GM23248 (cell line): ENCODE measurements around the gene NEGR1. TPM values are rescaled to one million over a fixed set of nuclear protein-coding genes. Genes with fewer than 3 reads are reported as not detected.

Source experiments
- DNase-seq: peaks from one replicate; pipeline ENCODE4 v3.0.0-alpha.2; 2015
- H2AFZ ChIP-seq: fragments of 200-600 bp; sonication (generic); 2 replicates; pipeline ENCODE4 v1.6.1; 2016; ENCODE audit warnings: antibody characterized with exemption
- H3F3A ChIP-seq: fragments of 200-600 bp; sonication (generic); 2 replicates; pipeline ENCODE4 v1.6.1; 2016; ENCODE audit warnings: mild to moderate bottlenecking, antibody characterized with exemption, mixed run types; ENCODE audit not compliant: insufficient read depth
- H3K27ac ChIP-seq: fragments of 200-600 bp; sonication (generic); 2 replicates; pipeline ENCODE4 v1.5.1; 2016; ENCODE audit warnings: mild to moderate bottlenecking
- H3K27me3 ChIP-seq: fragments of 200-600 bp; sonication (generic); replicated peaks from 2 replicates; pipeline ENCODE4 v1.6.1; 2016; ENCODE audit warnings: mild to moderate bottlenecking; ENCODE audit not compliant: insufficient read depth
- H3K36me3 ChIP-seq: fragments of 200-600 bp; sonication (generic); 2 replicates; pipeline ENCODE4 v1.6.1; 2016; ENCODE audit warnings: low read depth, mild to moderate bottlenecking
- H3K4me1 ChIP-seq: fragments of 200-600 bp; sonication (generic); 2 replicates; pipeline ENCODE4 v1.6.1; 2016; ENCODE audit warnings: mild to moderate bottlenecking; ENCODE audit not compliant: insufficient read depth
- H3K4me2 ChIP-seq: fragments of 200-600 bp; sonication (generic); one replicate; pipeline ENCODE4 v1.6.1; 2016; ENCODE audit warnings: mild to moderate bottlenecking; ENCODE audit not compliant: unreplicated experiment
- H3K4me3 ChIP-seq: fragments of 200-600 bp; sonication (generic); 2 replicates; pipeline ENCODE4 v1.5.1; 2016; ENCODE audit warnings: mild to moderate bottlenecking
- H3K79me2 ChIP-seq: fragments of 200-600 bp; sonication (generic); 2 replicates; pipeline ENCODE4 v1.6.1; 2016; ENCODE audit warnings: mild to moderate bottlenecking; ENCODE audit not compliant: insufficient read depth
- H3K9ac ChIP-seq: fragments of 200-600 bp; sonication (generic); 2 replicates; pipeline ENCODE4 v1.6.1; 2016; ENCODE audit warnings: mild to moderate bottlenecking
- H3K9me2 ChIP-seq: fragments of 200-600 bp; sonication (generic); 2 replicates; pipeline ENCODE4 v1.6.1; 2016; ENCODE audit warnings: mixed run types, mild to moderate bottlenecking, moderate library complexity; ENCODE audit not compliant: insufficient read depth
- H3K9me3 ChIP-seq: fragments of 200-600 bp; sonication (generic); one replicate; pipeline ENCODE4 v1.6.1; 2017; ENCODE audit warnings: low read depth
- H4K20me1 ChIP-seq: fragments of 200-600 bp; sonication (generic); 2 replicates; pipeline ENCODE4 v1.6.0; 2016; ENCODE audit not compliant: insufficient read depth
- EZH2 ChIP-seq: fragments of 200-600 bp; sonication (generic); IDR thresholded peaks from 2 replicates; pipeline ENCODE4 v1.6.1; 2018; ENCODE audit warnings: antibody characterized with exemption, mild to moderate bottlenecking; ENCODE audit not compliant: insufficient read depth, poor library complexity, severe bottlenecking
- EZH2phosphoT487 ChIP-seq: fragments of 200-600 bp; sonication (generic); IDR thresholded peaks from 2 replicates; pipeline ENCODE4 v1.6.1; 2018; ENCODE audit warnings: antibody characterized with exemption, moderate library complexity, mild to moderate bottlenecking, low read depth; ENCODE audit not compliant: insufficient read depth
- WGBS, 2 experiments: methylation state at CpG; one replicate each; pipeline ENCODE4 v1.1.6; 2015 to 2017; ENCODE audit warnings: low lambda C conversion rate in 2 of 2, low coverage in 1 of 2; ENCODE audit errors: missing lambda C conversion rate in 2 of 2; 5-methylcytosine and 5-hydroxymethylcytosine counted together
- in situ Hi-C: fragments of 300-500 bp; cut with MboI; formaldehyde crosslinking; loops from 2 replicates; pipeline ENCODE4 v1.15.0; 2020
- polyA plus RNA-seq: library from polyadenylated mRNA; unstranded; fragments of >200 nt; fragmentation: Nextera tagmentation; extraction: Ambion mirVana; gene quantifications from 2 replicates; pipeline ENCODE4 v1.2.1, GENCODE V29; 2016
- total RNA-seq: library from RNA; depleted of rRNA; stranded (reverse); fragments of >200 nt; shearing (Covaris generic); gene quantifications from 2 replicates; pipeline ENCODE4 v1.2.3, GENCODE V29; 2014

Gene NEGR1
- total and polyA plus RNA-seq, 2 experiments from 2014 or later = 14.3 to 15.7 TPM

GRCh38 chr1:72137656-72138055 lies 144.7 kb downstream of the NEGR1 start:
- no peaks in the 10 kb centered on the region for H3K36me3 ChIP-seq
- no peak for TF ChIP-seq EZH2phosphoT487
- TF ChIP-seq EZH2 = no peak
- H2AFZ ChIP-seq = no peak overlapping the region
- in situ Hi-C loops = no loop called here
- H3K79me2 ChIP-seq = no peaks in the 10 kb centered on the region
- H3K4me3 ChIP-seq = no peak overlapping the region
- H3K9me2 ChIP-seq = 0 out of 2 replicates have a peak, but pooled peaks cover 5% of the 10 kb centered on the region
- no peak overlapping the region for H3K27ac ChIP-seq
- no peak overlapping the region for H3K4me2 ChIP-seq
- WGBS, 2 experiments = 64 to 78% methylated on average over 1 of the region's 1 CpG
- H3K4me1 ChIP-seq = no peaks in the 10 kb centered on the region
- no peaks in the 10 kb centered on the region for H3K27me3 ChIP-seq
- no peaks in the 10 kb centered on the region for H3K9me3 ChIP-seq
- no peak overlapping the region for H3K9ac ChIP-seq
- no peaks in the 10 kb centered on the region for H3F3A ChIP-seq
- peak; percentile 22 for DNase-seq
- H4K20me1 ChIP-seq = no peaks in the 10 kb centered on the region

- Histone ChIP-seq H3K4me2 (no peak overlapping the region), H3K36me3 (no peaks in the 10 kb centered on the region), H3K79me2 (no peaks in the 10 kb centered on the region), H3K4me1 (no peaks in the 10 kb centered on the region), H3K4me3 (no peak overlapping the region), H3F3A (no peaks in the 10 kb centered on the region), H2AFZ (no peak overlapping the region), H4K20me1 (no peaks in the 10 kb centered on the region), H3K27ac (no peak overlapping the region), H3K9ac (no peak overlapping the region), H3K9me3 (no peaks in the 10 kb centered on the region), H3K27me3 (no peaks in the 10 kb centered on the region), H3K9me2 (0 out of 2 replicates have a peak, but pooled peaks cover 5% of the 10 kb centered on the region)
- no peak for DNase-seq
- TF ChIP-seq EZH2 = no peak
- no peak for TF ChIP-seq EZH2phosphoT487
- in situ Hi-C loops = no loop called here
- WGBS, 2 experiments = 80 to 94% methylated on average over 2 of the region's 2 CpGs
These were observed 152.5 kb downstream of the NEGR1 start for GRCh38 chr1:72129869-72130268.

GRCh38 chr1:72122099-72122880 lies 160.0 kb downstream of the NEGR1 start:
- TF ChIP-seq EZH2phosphoT487 (no peak), EZH2 (no peak)
- Histone ChIP-seq H3K36me3 (no peaks in the 10 kb centered on the region), H2AFZ (peak overlapping the region; percentile 44), H3K9me3 (peaks cover 2% of the 10 kb centered on the region), H3K9me2 (no peaks in the 10 kb centered on the region), H3K4me1 (peaks cover 13% of the 10 kb centered on the region; the same call in 1 of the 2 replicates), H3K79me2 (no peaks in the 10 kb centered on the region), H3K4me2 (peak overlapping the region; percentile 1), H3K27ac (no peak overlapping the region), H3K9ac (no peak overlapping the region), H3K27me3 (no peaks in the 10 kb centered on the region), H3F3A (no peaks in the 10 kb centered on the region), H3K4me3 (no peak overlapping the region), H4K20me1 (no peaks in the 10 kb centered on the region)
- WGBS, 2 experiments = 14 to 20% methylated on average over 4 of the region's 4 CpGs
- DNase-seq = peak; percentile 41
- in situ Hi-C loops = no loop called here

- no peak for TF ChIP-seq EZH2phosphoT487
- no peak for TF ChIP-seq EZH2
- Histone ChIP-seq H3K27ac (no peak overlapping the region), H4K20me1 (no peaks in the 10 kb centered on the region), H3K9me3 (peaks cover 2% of the 10 kb centered on the region), H3K9me2 (no peaks in the 10 kb centered on the region), H3K36me3 (no peaks in the 10 kb centered on the region), H3K27me3 (no peaks in the 10 kb centered on the region), H3K4me3 (no peak overlapping the region), H3K4me2 (no peak overlapping the region), H3K79me2 (no peaks in the 10 kb centered on the region), H3K4me1 (peaks cover 13% of the 10 kb centered on the region; the same call in 1 of the 2 replicates), H3F3A (no peaks in the 10 kb centered on the region), H3K9ac (no peak overlapping the region), H2AFZ (no peak overlapping the region)
- in situ Hi-C loops = no loop called here
- 19 to 33% methylated on average over 1 of the region's 1 CpG for WGBS, 2 experiments
- DNase-seq = no peak
These were observed 162.8 kb downstream of the NEGR1 start for GRCh38 chr1:72119491-72119890.
